ENCODE measurements around the gene POGLUT2.

The POGLUT2 gene

DNA sequence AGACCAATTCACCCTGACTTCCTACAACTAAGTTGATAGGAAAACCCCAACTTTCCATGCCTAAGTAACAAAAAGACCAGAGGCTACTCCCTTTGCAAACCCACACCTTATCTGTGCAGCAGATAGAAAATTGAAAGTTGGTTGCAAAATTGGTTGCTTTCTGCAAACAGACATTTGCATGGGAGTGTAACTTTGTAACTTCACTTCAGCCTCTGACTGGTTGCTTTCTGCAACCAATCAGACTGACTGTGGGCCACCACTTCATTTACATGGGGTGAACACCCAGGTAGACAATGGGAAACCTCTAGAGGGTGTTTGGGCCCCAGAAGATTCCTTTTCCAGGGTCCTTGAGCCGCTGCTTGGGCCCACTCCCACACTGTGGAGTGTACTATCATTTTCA, 35.0 kb downstream of the POGLUT2 start:
- no peak for DNase-seq

GRCh38 chr13:102761071-102761470, 37.7 kb downstream of the POGLUT2 start:
- DNase-seq = no peak

- no peak for DNase-seq
Observed at GRCh38 chr13:102758842-102759241, 39.9 kb downstream of the POGLUT2 start.

GRCh38 chr13:102757006-102757405, 41.8 kb downstream of the POGLUT2 start:
- no peak for DNase-seq

- DNase-seq = no peak
Observed at GRCh38 chr13:102751886-102752285, 46.9 kb downstream of the POGLUT2 start.

GRCh38 chr13:102742506-102742905, 56.3 kb downstream of the POGLUT2 start:
- DNase-seq = no peak

DNA sequence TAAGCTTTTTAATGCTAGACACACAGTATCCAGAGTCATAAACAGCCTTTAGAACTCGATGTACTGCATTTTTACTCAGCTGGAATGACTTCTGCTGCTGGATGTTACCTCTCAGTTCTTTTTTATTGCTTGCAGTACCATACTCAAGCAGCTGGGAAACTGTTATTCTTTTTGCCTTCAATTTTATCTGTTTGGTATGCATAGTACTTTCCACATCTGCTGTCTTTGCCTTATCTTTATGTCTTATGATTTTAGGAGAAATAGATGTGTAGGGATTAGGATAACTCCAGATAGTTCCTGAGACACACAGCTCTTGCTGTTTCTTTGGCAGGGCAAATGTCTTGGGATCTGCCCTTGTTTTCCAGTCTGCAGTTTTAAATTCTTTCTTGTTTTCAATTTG, 56.7 kb downstream of the POGLUT2 start:
- no peak for DNase-seq
